ENCODE measurements around the gene SYNE2.
"Not testable (repeated sequence)": the region's sequence is repeated elsewhere in the genome, so short reads cannot be mapped to it uniquely, and the experiment has no call there.

The SYNE2 gene

GRCh38 chr14:64119500-64119899 is 266.7 kb downstream of the SYNE2 start:
- no peak for DNase-seq (ENCODE audit: low spot score)

DNA sequence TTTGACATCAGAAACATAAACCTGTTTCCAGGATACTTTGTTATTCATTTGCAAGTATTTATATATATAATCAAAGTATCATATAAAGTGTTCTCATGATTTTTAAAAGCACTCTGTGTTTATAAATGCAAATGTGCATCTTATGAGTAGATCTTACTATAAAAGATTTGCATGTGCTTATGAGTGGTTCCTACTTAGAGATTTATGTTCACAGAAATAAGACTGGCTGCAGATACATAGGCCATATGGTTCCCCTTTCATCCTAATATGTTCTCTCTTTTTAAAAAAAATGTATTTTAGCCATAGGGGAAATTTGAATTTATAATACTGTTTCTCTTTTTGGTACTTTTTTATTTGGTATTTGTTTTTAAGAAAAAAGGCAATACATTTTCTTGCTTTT is 267.2 kb downstream of the SYNE2 start:
- no peak for DNase-seq (ENCODE audit: low spot score)

- no peak for DNase-seq (ENCODE audit: low spot score)
These were observed 270.5 kb downstream of the SYNE2 start for GRCh38 chr14:64123241-64123822.

- no peak for DNase-seq (ENCODE audit: low spot score)
These were observed 272.5 kb downstream of the SYNE2 start for GRCh38 chr14:64125270-64125669.

DNA sequence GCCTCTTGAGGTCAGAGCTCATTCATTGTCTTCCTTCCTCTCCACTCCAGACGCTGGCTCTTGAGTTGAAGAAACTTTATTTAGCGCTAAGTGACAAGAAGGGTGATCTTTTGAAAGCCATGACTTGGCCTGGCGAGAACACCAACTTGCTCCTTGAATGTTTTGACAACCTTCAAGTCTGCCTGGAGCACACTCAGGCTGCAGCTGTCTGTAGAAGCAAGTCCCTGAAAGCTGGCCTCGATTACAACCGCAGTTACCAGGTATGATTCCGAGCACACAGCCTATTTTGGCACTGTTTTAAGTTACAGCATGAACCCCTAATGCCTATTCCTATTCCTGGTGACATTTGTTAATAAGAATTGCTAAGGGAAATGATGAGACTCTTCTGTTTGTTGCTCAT is 273.7 kb downstream of the SYNE2 start:
- no peak for DNase-seq (ENCODE audit: low spot score)

DNA sequence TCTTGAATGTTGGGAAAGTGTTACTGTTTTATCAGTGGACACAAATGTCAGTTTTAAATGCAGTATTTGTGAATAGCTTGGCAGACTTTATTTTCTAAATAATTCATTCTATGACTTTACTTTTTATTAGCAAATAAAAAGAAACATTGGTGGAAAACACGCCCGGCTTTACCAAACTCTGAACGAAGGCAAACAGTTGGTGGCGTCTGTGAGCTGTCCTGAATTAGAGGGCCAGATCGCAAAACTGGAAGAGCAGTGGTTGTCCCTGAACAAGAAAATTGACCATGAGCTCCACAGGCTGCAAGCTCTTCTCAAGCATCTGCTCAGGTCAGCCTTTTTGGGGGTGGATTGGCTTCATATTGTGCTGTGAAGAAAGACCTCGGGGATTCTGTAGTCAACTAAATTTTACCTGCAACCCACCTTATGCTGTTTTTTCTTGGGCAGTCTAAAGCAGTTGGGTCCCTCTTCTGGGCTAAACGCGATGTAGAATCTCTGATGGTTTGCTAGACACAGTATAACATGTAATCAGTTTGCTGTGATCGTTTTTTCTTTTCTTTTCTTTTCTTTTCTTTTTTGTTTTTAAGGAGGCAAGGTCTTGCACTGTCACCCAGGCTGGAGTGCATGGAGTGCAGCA is 285.0 kb downstream of the SYNE2 start:
- no peak for DNase-seq (ENCODE audit: low spot score)

GRCh38 chr14:64147126-64147790 is 294.5 kb downstream of the SYNE2 start:
- no peak for DNase-seq (ENCODE audit: low spot score)

GRCh38 chr14:64149921-64150320 is 297.1 kb downstream of the SYNE2 start:
- no peak for DNase-seq (ENCODE audit: low spot score)

- DNase-seq (ENCODE audit: low spot score): no peak
These were observed 305.8 kb downstream of the SYNE2 start for GRCh38 chr14:64158608-64159007.

- DNase-seq (ENCODE audit: low spot score): no peak
These were observed 306.8 kb downstream of the SYNE2 start for GRCh38 chr14:64159588-64159987.

DNA sequence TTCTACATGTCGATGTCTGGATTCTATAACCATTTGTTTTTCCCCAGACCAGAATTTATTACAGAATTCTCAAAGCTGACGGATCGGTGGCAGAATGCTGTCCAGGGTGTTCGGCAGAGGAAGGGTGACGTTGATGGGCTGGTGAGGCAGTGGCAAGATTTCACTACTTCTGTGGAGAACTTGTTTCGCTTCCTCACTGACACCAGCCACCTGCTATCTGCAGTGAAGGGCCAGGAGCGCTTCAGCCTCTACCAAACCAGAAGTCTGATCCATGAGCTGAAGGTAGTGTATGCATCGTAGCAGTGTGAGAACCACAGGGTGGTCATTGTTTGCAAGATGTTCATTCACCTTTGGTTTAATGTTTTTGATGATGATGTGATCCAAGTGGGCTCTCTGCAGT is 317.4 kb downstream of the SYNE2 start:
- DNase-seq (ENCODE audit: low spot score): no peak

DNA sequence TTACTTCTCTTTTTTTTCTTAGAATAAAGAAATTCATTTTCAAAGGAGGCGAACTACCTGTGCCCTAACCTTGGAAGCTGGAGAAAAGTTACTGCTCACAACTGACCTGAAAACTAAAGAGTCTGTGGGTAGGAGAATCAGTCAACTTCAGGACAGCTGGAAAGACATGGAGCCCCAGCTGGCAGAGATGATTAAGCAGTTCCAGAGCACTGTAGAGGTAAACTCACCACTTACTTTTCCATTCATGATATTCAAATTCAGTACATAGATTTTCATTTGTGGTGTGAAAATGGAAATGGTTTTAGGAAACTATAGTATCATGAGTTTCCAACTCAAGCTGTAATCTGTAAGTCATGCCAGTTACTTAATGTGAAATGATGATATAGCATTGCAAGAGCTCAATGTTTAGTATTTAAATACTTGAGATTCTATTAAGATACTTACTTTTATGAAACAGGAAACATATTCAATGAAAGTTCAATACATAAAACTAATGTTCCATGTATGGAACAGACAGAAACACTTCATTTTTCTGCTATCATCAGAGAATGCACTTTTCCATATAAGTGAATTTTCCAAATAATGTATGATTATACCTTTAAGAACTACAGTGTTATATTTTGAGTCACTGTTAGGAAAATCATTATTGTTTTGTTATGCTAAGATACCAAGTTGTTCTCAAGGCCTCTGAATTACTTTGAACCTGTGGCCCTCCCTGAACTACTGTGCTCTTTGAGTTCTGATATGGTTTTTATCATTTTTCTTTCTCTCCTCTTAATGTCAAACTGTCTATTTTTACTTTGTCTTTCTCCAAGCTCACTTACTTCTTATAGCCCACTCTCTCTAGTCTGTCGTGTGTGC is 322.3 kb downstream of the SYNE2 start:
- DNase-seq (ENCODE audit: low spot score): no peak

GRCh38 chr14:64176330-64176729 is 323.5 kb downstream of the SYNE2 start:
- DNase-seq (ENCODE audit: low spot score): no peak

DNA sequence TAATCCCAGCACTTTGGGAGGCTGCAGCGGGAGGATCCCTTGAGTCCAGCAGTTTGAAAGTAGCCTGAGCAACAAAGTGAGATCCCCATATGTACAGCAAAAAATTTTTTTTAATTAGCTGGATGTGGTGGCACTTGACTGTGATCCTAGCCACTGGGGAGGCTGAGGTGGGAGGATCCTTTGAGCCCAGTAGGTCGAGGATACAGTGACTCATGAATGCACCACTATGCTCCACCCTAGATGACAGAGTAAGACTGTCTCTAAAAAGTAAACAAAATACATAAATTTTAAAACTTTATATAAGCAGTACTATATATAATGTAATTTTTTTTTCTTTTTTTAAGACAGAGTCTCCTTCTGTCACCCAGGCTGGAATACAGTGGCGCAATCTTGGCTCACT is 326.0 kb downstream of the SYNE2 start:
- DNase-seq (ENCODE audit: low spot score): no peak

DNA sequence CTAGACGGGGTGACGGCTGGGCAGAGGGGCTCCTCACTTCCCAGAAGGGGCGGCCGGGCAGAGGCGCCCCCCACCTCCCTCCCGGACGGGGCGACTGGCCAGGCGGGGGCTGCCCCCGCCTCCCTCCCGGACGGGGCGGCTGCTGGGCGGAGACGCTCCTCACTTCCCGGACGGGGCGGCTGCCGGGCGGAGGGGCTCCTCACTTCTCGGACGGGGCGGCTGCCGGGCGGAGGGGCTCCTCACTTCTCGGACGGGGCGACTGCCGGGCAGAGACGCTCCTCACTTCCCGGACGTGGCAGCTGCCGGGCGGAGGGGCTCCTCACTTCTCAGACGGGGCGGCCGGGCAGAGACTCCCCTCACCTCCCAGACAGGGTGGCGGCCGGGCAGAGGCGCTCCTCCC is 330.1 kb downstream of the SYNE2 start:
- DNase-seq (ENCODE audit: low spot score): not testable (repeated sequence)

- no peak for DNase-seq (ENCODE audit: low spot score)
These were observed 331.4 kb downstream of the SYNE2 start for GRCh38 chr14:64184103-64184729.

DNA sequence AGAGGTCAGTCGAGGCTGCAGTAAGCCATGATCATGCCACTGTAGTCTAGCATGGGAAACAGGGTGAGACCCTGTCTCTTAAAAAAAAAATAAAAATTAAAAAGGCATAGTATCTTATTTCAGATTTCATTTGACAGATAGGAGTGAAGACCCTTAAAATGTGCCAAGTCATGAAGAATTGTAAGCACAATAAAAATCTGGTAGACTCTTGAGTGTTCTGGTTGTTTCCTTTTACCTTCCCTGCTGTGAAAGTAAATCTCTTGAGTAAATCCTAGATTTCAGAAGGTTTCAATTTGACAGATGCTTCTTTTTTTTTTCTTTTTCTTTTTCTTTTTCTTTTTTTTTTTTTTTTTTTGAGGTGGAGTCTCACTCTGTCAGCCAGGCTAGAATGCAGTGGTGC is 332.4 kb downstream of the SYNE2 start:
- DNase-seq (ENCODE audit: low spot score): no peak

DNA sequence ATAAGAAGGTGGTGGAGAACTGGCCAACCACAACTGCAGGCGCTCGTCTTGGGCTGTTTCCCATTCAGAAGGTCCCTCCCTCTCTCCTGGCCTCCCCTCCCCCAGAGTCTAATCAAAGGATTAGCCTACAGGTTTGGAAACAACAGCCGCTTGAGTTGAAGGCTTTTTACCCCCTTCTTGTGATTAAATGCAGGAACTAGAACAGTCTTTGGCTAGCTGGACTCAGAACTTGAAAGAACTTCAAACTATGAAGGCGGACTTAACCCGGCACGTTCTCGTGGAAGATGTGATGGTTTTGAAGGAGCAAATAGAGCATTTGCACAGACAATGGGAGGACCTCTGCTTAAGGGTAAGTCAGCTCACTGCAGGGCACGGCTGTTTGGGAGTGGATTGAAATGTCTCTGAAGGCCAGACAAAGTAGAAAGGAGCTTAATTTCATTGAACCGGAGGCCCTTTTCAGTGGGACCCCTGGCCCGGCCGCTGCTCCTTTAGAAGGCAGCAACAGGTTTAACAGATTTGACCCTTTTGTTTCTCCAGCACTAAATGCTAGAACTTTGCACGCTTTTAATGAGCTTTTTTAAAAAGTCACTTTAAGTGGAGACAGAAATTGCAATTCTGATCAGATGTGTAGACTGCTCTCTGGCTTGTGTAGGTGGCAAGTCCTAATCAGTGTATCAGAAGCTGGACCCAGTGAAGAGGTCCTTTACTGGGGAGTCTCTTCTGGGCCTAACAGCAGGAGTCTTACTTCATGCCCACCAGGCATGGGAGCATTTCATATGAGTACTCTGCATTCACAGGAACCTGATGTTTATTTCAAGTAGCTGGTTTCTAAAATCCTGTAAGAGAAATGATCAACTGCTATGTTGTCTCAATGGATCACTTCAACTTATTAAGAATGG is 333.7 kb downstream of the SYNE2 start:
- DNase-seq (ENCODE audit: low spot score): no peak

- DNase-seq (ENCODE audit: low spot score): no peak
These were observed 334.5 kb downstream of the SYNE2 start for GRCh38 chr14:64187331-64187730.

GRCh38 chr14:64190974-64191502 is 338.2 kb downstream of the SYNE2 start:
- no peak for DNase-seq (ENCODE audit: low spot score)

GRCh38 chr14:64191756-64192155 is 339.0 kb downstream of the SYNE2 start:
- DNase-seq (ENCODE audit: low spot score): no peak

Measured in Ammon's horn (tissue), 1 donor.